ENCODE data around the gene LCN1.

DNA sequence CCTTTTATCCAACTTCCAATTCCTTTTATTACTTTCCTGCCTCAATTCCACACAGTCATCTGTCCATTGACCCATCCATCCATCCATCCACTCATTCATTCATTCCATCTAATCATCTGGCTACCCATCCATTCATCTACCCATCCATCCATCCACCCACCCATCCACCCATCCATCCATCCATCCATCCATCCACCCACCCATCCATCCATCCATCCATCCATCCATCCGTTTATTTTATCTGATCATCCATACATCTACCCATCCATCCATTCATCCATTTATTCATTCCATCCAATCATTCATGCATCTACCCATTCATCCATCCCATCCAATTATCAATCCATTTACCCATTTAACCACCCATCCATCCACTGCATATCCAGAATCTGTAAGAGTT is 51.9 kb downstream of the LCN1 start:
- TF ChIP-seq, protein P1, sequence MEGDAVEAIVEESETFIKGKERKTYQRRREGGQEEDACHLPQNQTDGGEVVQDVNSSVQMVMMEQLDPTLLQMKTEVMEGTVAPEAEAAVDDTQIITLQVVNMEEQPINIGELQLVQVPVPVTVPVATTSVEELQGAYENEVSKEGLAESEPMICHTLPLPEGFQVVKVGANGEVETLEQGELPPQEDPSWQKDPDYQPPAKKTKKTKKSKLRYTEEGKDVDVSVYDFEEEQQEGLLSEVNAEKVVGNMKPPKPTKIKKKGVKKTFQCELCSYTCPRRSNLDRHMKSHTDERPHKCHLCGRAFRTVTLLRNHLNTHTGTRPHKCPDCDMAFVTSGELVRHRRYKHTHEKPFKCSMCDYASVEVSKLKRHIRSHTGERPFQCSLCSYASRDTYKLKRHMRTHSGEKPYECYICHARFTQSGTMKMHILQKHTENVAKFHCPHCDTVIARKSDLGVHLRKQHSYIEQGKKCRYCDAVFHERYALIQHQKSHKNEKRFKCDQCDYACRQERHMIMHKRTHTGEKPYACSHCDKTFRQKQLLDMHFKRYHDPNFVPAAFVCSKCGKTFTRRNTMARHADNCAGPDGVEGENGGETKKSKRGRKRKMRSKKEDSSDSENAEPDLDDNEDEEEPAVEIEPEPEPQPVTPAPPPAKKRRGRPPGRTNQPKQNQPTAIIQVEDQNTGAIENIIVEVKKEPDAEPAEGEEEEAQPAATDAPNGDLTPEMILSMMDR (IDR thresholded peaks at IDR 0.05) = no peak
- TF ChIP-seq EZH2 (IDR thresholded peaks at IDR 0.05) (no peak), EZH2phosphoT487 (IDR thresholded peaks at IDR 0.05) (no peak)

Measured in neural progenitor cell (in vitro differentiated cells).